IMR-90 (cell line): ENCODE results near the gene CHL1.

ENCODE experiments used
- CEBPB ChIP-seq: IDR thresholded peaks from 2 replicates; pipeline ENCODE4 v1.6.1; 2012; ENCODE audit warnings: low read depth, low read length, improper control_type of control experiment
- CTCF ChIP-seq: conservative IDR thresholded peaks from 2 replicates; pipeline ENCODE4 v1.5.1; 2012; ENCODE audit warnings: mild to moderate bottlenecking, low read depth, low read length, improper control_type of control experiment
- ELK1 ChIP-seq: fragments of 150-350 bp; IDR thresholded peaks from 2 replicates; pipeline ENCODE4 v1.6.1; 2016; ENCODE audit warnings: low read depth, mild to moderate bottlenecking, low read length, moderate library complexity, borderline replicate concordance
- FOS ChIP-seq: fragments of 150-350 bp; IDR thresholded peaks from 2 replicates; pipeline ENCODE4 v1.6.1; 2016; ENCODE audit warnings: low read depth, low read length
- MAFK ChIP-seq: IDR thresholded peaks from 2 replicates; pipeline ENCODE4 v1.6.1; 2012; ENCODE audit warnings: low read depth, low read length, improper control_type of control experiment
- MXI1 ChIP-seq: IDR thresholded peaks from 2 replicates; pipeline ENCODE4 v1.6.1; 2012; ENCODE audit warnings: low read depth, mild to moderate bottlenecking, low read length, moderate library complexity, borderline replicate concordance
- POLR2A ChIP-seq: IDR thresholded peaks from 2 replicates; pipeline ENCODE4 v1.6.1; 2012; ENCODE audit warnings: mild to moderate bottlenecking, low read depth, low read length
- RAD21 ChIP-seq: IDR thresholded peaks from 2 replicates; pipeline ENCODE4 v1.6.1; 2012; ENCODE audit warnings: low read length, improper control_type of control experiment
- RCOR1 ChIP-seq: IDR thresholded peaks from 2 replicates; pipeline ENCODE4 v1.6.1; 2012; ENCODE audit warnings: mild to moderate bottlenecking, low read length, improper control_type of control experiment; ENCODE audit not compliant: insufficient replicate concordance
- RFX5 ChIP-seq: IDR thresholded peaks from 2 replicates; pipeline ENCODE4 v1.8.0; 2012; ENCODE audit warnings: low read depth, mild to moderate bottlenecking, low read length, moderate library complexity

- TF ChIP-seq RFX5 (no peak), CTCF (no peak), RCOR1 (no peak), ELK1 (no peak), MXI1 (no peak), POLR2A (no peak), MAFK (no peak), CEBPB (no peak), FOS (no peak), RAD21 (no peak)
These were observed 2.6 kb upstream of the CHL1 start for GRCh38 chr3:194001-194400.
